ENCODE data around the gene KDM7A.
A peak's percentile ranks its signal among the peaks of the same experiment; 100 is the strongest.
"Not testable (repeated sequence)": the region's sequence is repeated elsewhere in the genome, so short reads cannot be mapped to it uniquely, and the experiment has no call there.

Gene KDM7A

DNA sequence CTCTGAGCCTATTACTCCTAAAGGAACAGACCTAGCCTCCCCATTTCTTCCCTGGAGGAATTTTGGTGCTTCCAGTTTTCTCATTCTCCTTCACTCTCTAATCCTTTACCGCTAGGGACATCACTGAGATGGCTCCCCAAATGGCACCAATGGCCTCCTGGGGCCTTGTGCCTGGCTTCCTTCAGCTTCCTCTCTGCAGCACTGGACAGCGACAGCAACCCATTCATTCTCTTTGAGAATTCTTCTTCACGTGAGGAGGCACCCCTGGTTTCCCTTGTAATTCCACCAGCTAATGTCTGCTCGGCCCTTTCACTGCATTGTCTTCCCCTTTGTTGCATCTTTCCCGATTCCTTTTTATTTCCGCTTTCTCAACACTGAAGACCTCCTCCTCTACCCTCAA lies 24.6 kb upstream of the KDM7A start:
- no peak for DNase-seq

GRCh38 chr7:140200061-140200989 lies 23.5 kb upstream of the KDM7A start:
- DNase-seq, result no peak

DNA sequence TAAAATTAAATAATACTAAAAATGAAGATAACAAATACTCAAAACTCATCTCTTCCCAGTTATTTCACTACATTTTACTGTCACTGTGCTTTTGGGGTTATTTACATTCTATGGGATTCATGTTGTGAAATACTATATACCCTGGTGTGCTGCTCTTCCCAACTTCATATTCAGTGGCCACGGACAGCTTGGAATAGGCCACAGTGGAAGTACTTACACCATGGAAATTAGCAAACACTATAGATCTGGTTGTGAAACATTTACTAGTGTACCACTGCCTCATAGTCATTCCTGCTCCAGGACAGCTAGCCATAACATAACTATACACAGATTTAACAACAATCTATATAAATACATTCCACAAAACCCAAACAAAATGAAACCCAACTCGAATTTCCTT lies 21.2 kb upstream of the KDM7A start:
- no peak for DNase-seq

DNA sequence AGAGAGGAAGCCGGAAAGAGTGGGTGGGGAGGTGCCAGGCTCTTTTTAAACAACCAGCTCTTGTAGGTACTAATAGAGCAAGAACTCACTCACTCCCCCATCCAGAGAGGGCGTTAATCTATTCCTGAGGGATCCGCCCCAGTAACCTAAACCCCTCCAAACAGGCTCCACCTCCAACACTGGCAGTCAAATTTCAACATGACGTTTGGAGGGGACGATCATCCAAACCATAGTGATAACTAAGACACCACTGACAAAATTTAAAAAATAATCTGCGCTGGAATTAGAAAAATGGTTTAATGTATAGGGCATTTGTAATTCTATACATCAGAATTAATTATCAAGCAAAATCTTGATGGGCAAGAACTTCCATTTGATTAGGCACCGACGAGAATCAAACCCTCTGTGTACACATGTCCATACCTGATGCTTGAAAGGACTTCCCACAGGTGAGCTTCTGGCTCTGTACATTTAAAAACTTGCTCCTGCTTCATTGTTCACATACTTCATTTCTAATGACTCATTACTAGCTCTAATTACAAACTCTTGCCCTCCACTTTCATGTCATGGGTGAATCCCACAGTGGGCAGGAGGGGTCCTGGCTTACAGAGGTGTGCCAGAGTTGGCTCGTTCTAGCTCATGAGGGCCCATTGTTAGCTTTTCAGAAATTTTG lies 20.6 kb upstream of the KDM7A start:
- DNase-seq, result no peak

DNA sequence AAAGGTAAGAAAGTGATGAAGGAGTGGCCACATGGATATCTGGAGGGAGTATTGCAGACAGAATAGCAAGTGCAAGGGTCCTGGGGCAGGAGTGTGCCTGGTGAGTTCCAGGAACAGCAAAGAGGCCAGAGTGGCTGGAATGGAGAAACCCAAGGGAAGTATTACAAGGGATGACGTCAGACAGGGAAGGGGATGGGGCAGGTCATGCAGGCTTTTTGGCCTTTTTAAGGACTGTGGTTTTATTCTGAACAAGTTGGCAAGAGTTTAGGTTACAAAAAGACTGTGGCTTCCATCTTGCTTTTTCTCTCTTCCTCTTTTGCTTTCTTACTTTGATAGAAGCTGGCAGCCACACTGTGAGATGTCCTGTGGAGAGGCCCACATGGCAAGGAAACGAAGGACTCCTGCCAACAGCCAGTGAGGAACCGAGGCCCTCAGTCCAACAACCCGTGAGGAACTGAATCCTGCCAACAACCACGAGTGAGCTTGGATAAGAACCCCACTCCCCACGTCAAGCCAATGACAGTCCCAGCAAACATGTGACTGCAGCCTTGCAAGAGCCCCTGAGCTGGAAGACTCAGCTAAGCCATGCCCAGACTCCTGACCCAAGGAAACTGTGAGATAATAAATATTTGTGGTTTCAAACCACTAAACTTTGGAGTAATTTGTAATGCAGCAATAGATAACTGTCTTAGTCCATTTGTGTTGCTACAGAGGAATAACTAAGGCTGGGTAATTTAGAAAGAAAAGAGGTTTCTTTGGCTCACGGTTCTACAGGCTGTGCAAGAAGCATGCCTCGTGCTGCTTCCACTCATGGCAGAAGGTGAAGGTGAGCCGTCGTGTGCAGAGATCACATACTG lies 19.8 kb upstream of the KDM7A start:
- no peak for DNase-seq

GRCh38 chr7:140195859-140196258 lies 19.1 kb upstream of the KDM7A start:
- no peak for DNase-seq

DNA sequence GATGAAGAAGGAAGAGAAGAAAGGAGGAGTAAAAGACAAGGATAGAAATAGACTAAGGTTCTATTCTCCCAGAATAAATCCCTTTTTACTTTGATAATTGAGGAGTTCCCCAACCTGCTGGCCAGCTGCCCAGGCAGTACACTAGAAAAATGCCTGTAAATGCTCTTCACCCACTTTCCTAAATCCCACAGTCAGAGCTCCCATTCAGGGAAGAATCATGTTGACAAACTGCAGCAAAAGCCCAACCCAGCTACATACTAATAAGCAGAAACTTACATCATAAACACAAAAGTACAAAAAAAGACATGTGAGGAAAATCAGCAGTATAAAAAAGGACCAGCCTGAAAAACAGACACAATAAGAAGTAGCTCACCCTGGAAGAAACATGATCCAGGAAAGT lies 15.8 kb upstream of the KDM7A start:
- DNase-seq, result no peak

DNA sequence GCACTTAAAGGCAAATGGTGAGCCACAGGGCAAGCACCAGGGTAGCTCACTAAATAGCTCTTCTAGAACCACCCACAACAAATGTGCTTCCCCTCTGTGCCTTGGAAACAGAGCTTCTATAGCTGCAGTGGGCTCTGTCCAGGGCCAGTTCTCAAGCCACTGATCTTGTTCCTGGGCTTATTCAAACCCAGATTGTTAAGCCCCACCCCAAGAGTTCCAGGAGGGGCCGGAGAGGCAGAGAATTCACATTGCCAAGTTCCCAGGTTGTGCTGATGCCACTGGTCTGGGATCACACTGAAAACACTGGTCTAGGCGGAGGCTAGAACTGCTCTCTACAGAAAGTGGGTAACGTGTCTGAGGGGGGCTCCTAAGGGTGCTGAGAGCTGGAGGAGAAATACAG lies 15.4 kb upstream of the KDM7A start:
- no peak for DNase-seq

- DNase-seq, result no peak
Observed at GRCh38 chr7:140190588-140190987, 13.8 kb upstream of the KDM7A start.

DNA sequence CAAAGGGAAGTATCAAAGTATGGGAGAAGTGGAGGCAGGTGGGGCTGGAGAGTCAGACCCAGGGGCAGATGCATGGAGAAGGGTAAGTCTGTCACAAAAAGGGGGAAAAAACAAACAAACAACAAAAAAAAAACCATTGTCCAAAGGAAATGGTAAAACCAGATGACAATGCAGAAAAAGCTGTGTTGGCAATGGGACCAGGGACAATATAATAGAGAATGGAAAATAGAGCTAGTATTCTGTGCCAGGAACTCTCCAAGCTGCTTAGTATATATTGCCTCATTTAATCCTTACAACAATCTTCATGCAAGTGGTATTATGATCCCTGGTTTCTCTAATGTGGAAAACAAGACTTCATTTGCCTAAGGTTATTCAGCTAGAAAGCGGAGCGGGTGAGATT lies 13.1 kb upstream of the KDM7A start:
- DNase-seq, result no peak

- DNase-seq, result no peak
Observed at GRCh38 chr7:140182917-140183316, 6.1 kb upstream of the KDM7A start.

GRCh38 chr7:140179339-140179738 lies 2.6 kb upstream of the KDM7A start:
- no peak for DNase-seq

- DNase-seq, result no peak
Observed at GRCh38 chr7:140176122-140176701, 571 bp downstream of the KDM7A start.

- peak; percentile 76 for DNase-seq
Observed at GRCh38 chr7:140175221-140176121, 1.3 kb downstream of the KDM7A start.

GRCh38 chr7:140174217-140174616 lies 2.6 kb downstream of the KDM7A start:
- no peak for DNase-seq

DNA sequence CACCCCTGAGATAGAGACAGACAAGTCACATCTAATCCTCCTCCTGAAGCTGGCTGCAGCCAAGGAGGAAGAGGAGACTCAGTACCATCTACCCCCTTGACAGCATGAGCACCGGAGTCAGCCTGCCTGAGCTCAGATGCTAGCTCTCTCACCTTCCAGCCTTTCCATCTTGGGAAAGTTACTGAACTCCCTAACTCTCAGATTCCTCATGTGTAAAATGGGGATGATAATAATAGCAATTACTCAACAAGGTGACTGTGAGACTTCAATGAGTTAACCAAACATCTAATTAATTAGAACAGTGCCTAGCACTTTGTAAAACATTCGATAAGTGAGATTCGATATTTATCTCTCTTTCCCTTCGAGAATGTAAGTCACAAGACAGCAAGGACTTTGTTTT lies 6.4 kb downstream of the KDM7A start:
- no peak for DNase-seq

DNA sequence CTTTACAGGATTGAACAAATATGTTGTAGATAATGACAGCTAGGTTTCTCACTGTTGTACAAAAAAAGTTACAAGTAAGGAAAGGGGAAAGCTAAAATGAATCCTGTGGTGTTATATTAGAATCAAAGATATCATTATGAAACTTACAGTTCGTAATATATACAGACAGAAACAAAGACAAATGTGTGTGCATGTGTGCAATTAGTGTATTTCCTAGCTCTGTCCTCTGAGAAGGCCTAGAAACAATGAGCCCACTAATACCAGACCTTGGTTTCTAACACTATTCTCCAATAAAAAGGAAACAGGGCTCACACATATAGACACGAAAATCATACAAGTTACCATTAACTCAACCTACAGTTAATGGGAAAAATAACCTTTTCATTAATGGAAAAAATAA lies 8.0 kb downstream of the KDM7A start:
- no peak for DNase-seq

DNA sequence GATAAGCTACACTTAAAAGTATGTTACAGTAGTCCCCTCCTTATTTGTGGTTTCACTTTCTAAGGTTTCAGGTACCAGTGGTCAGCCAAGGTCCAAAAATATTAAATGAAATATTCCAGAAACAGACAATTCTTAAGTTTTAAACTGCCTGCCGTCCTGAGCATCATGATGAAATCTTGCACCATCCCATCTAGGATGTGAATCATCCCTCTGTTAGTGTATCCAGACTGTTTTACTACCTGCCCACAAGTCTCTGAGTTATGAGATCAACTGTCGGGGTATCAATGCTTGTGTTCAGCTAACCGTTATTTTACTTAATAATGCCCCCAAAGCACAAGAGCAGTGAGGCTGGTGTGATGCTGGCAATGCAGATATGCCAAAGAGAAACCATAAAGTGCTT lies 11.4 kb downstream of the KDM7A start:
- no peak for DNase-seq

DNA sequence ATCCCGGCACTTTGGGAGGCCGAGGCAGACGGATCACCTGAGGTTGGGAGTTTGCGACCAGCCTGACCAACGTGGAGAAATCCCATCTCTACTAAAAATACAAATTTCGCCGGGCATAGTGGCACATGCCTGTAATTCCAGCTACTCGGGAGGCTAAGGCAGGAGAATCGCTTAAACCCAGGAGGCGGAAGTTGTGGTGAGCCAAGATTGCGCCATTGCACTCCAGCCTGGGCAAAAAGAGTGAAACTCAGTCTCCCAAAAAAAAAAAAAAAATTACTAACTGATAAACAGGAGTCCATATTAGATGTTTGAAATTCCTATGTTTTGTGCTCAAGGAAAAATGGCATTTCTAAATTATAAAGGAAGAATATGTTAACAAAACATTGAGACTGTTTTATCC lies 14.7 kb downstream of the KDM7A start:
- DNase-seq, result not testable (repeated sequence)

- no peak for DNase-seq
Observed at GRCh38 chr7:140161047-140161446, 15.7 kb downstream of the KDM7A start.

GRCh38 chr7:140160308-140160707 lies 16.5 kb downstream of the KDM7A start:
- no peak for DNase-seq

DNA sequence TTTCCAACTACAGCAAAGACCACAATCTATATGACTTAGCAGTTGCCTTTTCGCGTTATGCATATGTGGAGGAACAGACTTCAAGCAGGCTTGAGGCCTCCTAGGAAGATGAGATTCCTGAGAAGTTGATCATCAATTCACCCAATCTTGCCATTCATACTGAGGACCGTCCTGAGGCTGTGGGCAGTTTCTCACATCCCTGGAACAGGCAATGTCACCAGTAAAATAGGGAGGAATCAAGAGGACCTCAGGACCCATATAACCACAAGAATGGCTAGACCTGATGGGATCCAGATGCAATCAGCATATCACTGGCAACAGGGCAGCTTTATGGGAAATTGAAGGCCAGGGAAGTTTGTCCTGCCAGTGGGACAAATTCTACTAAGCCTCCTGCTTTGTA lies 17.3 kb downstream of the KDM7A start:
- no peak for DNase-seq
